SK-N-MC (cell line): Measurements from ENCODE around the gene CTBP2.

Source experiments
- DNase-seq: peaks from one replicate; pipeline ENCODE4 v3.0.0-alpha.2; 2011; ENCODE audit warnings: low read depth, low spot score
- H3K27ac ChIP-seq: fragments of 200-600 bp; sonication (generic); 2 replicates; pipeline ENCODE4 v1.5.1; 2016; ENCODE audit warnings: mixed run types
- H3K36me3 ChIP-seq: fragments of 200-600 bp; sonication (generic); 2 replicates; pipeline ENCODE4 v1.6.1; 2017; ENCODE audit warnings: antibody characterized with exemption, low read length, mixed read lengths; ENCODE audit not compliant: insufficient read depth
- H3K4me3 ChIP-seq: fragments of 200-600 bp; sonication (generic); 2 replicates; pipeline ENCODE4 v1.5.1; 2016
- H3K9ac ChIP-seq: fragments of 200-600 bp; sonication (generic); 2 replicates; pipeline ENCODE4 v1.8.0; 2017; ENCODE audit warnings: mixed run types, mixed read lengths; ENCODE audit not compliant: insufficient read length
- H3K9me3 ChIP-seq: fragments of 200-600 bp; sonication (generic); 2 replicates; pipeline ENCODE4 v1.6.1; 2017; ENCODE audit warnings: low read depth, mild to moderate bottlenecking, antibody characterized with exemption, low read length, moderate library complexity, mixed read lengths
- EZH2 ChIP-seq: fragments of 200-600 bp; sonication (generic); IDR thresholded peaks from one replicate; pipeline ENCODE4 v1.6.1; 2017; ENCODE audit warnings: antibody characterized with exemption
- FOXP2 ChIP-seq: optimal IDR thresholded peaks from 2 replicates; pipeline ENCODE3; 2011; ENCODE audit warnings: mild to moderate bottlenecking, moderate library complexity; ENCODE audit not compliant: insufficient read depth; ENCODE audit errors: extremely low read length, control extremely low read depth
- POLR2AphosphoS5 ChIP-seq: IDR thresholded peaks from 2 replicates; pipeline ENCODE4 v1.6.1; 2012; ENCODE audit warnings: mild to moderate bottlenecking, low read depth, low read length, borderline replicate concordance

CTBP2 gene

DNA sequence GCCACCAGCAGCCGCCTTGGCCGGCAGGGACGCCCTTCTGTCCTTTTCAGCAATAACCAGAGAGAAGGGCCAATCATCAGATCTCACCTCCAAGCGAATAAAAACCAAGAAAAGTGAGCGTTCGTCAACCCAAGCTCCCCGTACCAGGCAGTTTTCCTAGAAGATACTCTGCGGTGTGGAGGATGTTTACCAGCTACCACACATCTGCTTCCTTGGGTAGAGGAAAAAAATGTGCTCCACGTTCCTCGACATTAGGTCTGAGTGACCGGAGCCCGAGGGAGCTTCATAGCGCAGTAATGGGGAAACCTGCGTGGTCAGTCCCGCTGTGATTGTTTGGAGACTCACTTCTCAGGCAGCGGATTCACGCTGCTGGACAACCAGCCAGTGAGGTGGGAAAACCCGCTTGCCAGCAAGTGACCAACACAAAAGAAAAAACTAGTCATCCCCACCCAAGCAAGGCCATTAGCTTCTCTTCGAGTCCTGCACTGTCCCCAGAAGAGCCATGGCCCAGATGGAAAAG, 145.5 kb downstream of the CTBP2 start:
- no peak for DNase-seq
- H3K9ac ChIP-seq = no peak overlapping the region
- TF ChIP-seq EZH2 = no peak
- no peak for TF ChIP-seq FOXP2
- TF ChIP-seq POLR2AphosphoS5 = no peak
- H3K36me3 ChIP-seq = no peaks in the 10 kb centered on the region
- H3K27ac ChIP-seq = no peak overlapping the region
- H3K4me3 ChIP-seq = no peak overlapping the region
- H3K9me3 ChIP-seq = no peaks in the 10 kb centered on the region

DNA sequence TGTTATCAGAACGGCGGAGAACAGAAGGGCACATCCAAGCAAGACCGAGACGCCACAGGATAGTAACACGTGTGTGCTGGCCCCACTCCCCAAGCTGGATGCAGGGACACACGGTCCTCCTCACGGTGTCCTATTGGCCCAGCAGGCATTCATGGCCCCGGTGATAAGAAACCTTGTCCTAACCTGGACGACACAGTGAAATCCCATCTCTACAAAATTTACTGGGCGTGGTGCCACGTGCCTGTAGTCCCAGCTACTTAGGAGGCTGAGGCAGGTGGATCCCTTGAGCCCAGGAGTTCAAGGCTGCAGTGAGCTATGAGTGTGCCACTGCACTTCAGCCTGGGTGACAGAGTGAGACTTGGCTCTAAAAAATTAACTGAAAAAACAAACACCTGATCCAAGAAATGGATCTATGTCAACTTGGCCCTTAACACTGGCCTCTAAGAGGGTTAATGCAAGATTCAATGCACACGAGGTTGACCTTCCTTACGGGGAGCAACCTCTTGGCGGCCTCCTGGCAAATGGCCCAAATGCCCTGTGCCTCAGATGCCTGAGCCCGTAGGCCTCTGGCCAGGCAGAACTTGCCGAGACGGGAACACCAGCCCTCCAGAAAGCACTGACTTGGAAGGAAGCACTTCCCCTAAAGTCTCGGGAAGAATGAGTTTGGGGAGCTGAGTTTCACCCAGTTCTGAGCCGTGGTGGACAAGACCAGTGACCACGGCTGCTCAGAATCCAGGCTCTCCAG, 146.1 kb downstream of the CTBP2 start:
- no peak for TF ChIP-seq POLR2AphosphoS5
- Histone ChIP-seq H3K36me3 (no peaks in the 10 kb centered on the region), H3K9me3 (no peaks in the 10 kb centered on the region), H3K4me3 (no peak overlapping the region), H3K27ac (no peak overlapping the region), H3K9ac (no peak overlapping the region)
- no peak for DNase-seq

DNA sequence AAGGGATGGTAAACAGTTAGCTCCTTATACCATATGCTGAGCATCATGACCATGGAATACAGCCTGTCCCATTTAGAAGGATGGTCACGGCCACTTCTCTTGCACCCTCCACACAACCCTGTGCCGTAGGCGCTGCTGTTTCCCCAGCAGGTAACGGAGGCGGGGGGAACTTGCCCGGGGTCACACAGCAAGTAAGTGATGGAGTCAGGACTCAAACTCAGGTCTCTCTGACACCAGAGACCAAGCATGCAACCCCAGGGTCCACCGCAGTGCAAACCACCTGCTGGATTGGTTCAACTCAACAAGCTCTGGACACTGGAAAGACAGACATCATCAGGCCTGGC, 146.9 kb downstream of the CTBP2 start:
- no peak for TF ChIP-seq EZH2
- TF ChIP-seq POLR2AphosphoS5 = no peak
- TF ChIP-seq FOXP2 = no peak
- no peak for DNase-seq
- H3K36me3 ChIP-seq = no peaks in the 10 kb centered on the region

DNA sequence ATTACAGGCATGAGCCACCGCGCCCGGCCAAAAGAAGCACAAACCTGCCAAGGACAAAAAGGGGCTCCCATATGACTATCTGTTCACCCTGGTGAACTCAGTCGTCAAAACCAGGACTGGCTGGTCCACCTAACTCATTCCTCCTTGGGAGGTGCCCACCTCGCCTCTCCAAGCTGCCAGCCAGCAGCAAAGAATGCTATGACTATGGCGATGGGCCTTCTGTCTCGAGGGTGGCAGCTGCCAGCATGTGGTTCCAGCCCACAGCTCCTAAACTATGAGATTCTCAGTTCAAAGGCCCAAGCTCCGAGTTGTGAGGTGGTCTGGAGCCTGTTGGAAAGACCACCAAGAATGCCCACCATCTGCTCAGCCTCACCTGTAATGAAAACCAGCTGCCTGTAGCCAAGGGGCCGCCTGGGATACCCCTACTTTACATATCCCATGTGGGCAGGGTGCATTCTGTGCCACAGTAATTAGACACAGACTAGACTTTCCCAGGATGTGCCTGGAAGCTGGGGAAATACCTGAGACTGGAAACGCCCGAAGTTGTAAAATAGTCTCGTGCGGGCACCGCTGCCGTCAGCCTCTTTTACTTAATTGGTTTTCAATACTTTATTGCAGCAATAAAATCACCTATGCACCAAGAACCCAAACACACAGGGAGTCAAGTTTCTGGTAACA, 147.4 kb downstream of the CTBP2 start:
- Histone ChIP-seq H3K9me3 (no peaks in the 10 kb centered on the region), H3K27ac (no peak overlapping the region), H3K36me3 (no peaks in the 10 kb centered on the region), H3K4me3 (no peak overlapping the region), H3K9ac (no peak overlapping the region)
- no peak for DNase-seq
- TF ChIP-seq EZH2 = no peak
- no peak for TF ChIP-seq POLR2AphosphoS5
- no peak for TF ChIP-seq FOXP2

More for the DNA sequence above, 146.9 kb downstream of the CTBP2 start:
- H3K9ac ChIP-seq = no peak overlapping the region
- no peak overlapping the region for H3K27ac ChIP-seq
- H3K9me3 ChIP-seq = no peaks in the 10 kb centered on the region
- no peak overlapping the region for H3K4me3 ChIP-seq

GRCh38 chr10:125011926-125012705, 148.2 kb downstream of the CTBP2 start:
- Histone ChIP-seq H3K9ac (no peak overlapping the region), H3K27ac (no peak overlapping the region), H3K9me3 (no peaks in the 10 kb centered on the region), H3K4me3 (no peak overlapping the region), H3K36me3 (no peaks in the 10 kb centered on the region)
- no peak for DNase-seq
- TF ChIP-seq FOXP2 = no peak
- TF ChIP-seq POLR2AphosphoS5 = no peak
- no peak for TF ChIP-seq EZH2

DNA sequence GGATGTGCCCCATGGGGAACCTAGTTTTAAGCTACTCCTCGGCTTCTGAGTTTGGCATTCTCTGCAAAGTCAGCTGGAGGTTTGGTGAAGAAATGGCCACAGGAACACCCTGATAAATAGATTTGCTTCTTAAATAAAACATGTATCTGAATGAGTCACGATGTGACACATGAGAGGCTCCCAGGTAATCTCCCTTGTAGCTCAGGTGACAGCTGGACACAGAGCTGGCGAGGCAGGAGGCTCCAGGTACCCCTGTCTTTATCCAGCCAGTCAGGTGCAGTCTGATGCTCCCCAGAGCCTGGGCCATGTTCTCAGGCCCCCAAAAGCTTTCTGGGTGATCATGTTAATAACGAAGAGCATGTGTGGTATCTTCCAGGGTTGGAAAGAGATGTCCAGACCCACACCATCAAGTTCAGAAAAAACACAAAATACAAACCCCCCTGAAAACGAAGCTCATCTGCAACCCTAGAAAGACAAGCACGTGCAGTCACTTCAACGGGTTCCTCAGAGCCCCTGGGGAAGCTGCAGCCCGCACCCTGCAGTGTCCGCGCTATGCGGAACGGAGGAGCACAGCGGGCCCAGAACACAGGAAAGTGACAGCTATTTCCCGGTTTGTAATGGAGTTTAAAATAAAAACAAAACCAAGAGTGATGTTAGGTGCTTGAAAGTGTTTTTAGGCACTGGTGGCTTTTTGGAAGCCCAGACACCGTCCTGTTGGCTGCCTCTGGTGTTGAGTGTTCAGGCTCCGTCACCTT, 149.0 kb downstream of the CTBP2 start:
- H3K9ac ChIP-seq = no peak overlapping the region
- no peak for DNase-seq
- H3K27ac ChIP-seq = no peak overlapping the region

DNA sequence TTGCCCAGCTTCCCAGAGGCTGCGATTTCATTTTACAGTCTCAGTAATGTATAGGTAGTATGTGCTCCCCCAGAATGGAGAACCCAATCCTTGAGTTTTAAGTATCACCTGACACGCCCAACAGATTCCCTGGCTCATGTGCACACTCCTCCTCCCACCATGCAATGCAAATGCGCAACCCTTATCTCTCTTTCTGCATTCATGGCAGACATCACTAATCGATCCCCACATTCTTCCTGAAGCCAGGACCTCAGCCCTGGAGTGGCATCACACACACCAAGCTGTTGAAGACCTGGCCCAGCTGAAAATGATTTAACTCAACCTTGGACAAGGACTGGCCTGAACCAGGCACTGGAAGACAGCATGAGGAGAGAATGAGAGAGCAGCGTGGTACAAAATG, 150.0 kb downstream of the CTBP2 start:
- Histone ChIP-seq H3K9ac (no peak overlapping the region), H3K36me3 (no peaks in the 10 kb centered on the region), H3K4me3 (no peak overlapping the region), H3K9me3 (no peaks in the 10 kb centered on the region), H3K27ac (no peak overlapping the region)
- no peak for DNase-seq
- TF ChIP-seq FOXP2 (no peak), EZH2 (no peak), POLR2AphosphoS5 (no peak)

More for the DNA sequence above, 149.0 kb downstream of the CTBP2 start:
- H3K36me3 ChIP-seq = no peaks in the 10 kb centered on the region
- TF ChIP-seq FOXP2 = no peak
- no peak for TF ChIP-seq POLR2AphosphoS5
- TF ChIP-seq EZH2 = no peak
- no peak overlapping the region for H3K4me3 ChIP-seq
- H3K9me3 ChIP-seq = no peaks in the 10 kb centered on the region
